GM23248 (cell line): ENCODE data around the gene CASZ1.

Experiments used
- EZH2 ChIP-seq: fragments of 200-600 bp; sonication (generic); IDR thresholded peaks from 2 replicates; pipeline ENCODE4 v1.6.1; 2018; ENCODE audit warnings: antibody characterized with exemption, mild to moderate bottlenecking; ENCODE audit not compliant: insufficient read depth, poor library complexity, severe bottlenecking
- EZH2phosphoT487 ChIP-seq: fragments of 200-600 bp; sonication (generic); IDR thresholded peaks from 2 replicates; pipeline ENCODE4 v1.6.1; 2018; ENCODE audit warnings: antibody characterized with exemption, moderate library complexity, mild to moderate bottlenecking, low read depth; ENCODE audit not compliant: insufficient read depth

- TF ChIP-seq EZH2: no peak
- TF ChIP-seq EZH2phosphoT487: no peak
Observed at GRCh38 chr1:10597492-10598388, 198.7 kb downstream of the CASZ1 start.
